ENCODE results near the gene IL1RAPL1. TPM values are rescaled to one million over a fixed set of nuclear protein-coding genes. Genes with fewer than 3 reads are reported as not detected.
A peak's percentile ranks its signal among the peaks of the same experiment; 100 is the strongest.

The IL1RAPL1 gene
- 0.24 TPM for total RNA-seq (ENCODE audit: insufficient read depth, low replicate concordance)

- peak; percentile 76 for DNase-seq (ENCODE audit: low spot score)
Observed at GRCh38 chrX:28586981-28587551, at the start of gene IL1RAPL1. Gene IL1RAPL1, plus strand, starts transcription at chrX:28587446.

GRCh38 chrX:28542791-28543190 is 44.5 kb upstream of the IL1RAPL1 start:
- DNase-seq (ENCODE audit: low spot score): no peak

DNA sequence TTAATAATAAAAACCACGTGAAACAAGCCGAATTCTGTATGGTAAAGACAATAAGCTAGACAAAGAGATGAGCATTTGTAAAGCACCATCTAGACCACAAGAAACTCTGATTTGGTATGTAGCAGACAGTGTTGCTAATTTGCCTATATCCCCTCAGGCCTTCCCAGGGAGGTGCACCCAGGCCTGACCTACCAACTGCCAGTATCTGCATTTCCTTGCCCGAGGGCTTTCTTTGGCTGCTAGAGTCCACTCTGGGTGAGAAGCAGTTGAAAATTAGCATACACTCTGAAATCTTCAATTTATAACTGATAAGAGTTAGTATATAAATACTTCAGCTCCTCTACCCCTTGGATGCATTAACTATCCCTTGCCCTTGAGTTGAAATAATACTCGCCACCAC is 37.4 kb upstream of the IL1RAPL1 start:
- no peak for DNase-seq (ENCODE audit: low spot score)

DNA sequence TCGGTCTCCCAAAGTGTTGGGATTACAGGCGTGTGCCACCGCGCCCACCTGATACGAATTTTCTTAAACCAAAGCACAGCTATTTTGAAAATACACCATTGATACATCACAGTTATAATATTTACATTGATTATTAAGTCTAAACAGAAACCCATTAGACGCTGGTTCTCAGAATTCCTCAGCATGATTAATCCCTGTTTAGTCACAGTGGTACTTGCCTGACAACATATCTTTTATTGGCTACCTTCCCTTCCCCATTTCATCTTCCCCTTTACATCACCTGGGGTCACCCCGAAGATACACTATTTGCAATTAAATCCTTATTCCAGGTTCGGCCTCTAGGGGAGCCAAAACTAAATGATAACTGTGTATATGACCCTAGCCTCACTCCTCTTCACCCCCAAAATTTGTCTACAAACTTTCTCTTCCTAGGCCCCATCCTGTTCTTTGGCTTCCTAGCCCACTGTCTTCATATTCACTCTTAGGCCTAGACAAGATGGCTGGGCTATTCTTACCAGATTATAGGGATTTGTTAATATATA is 36.8 kb upstream of the IL1RAPL1 start:
- DNase-seq (ENCODE audit: low spot score): no peak

GRCh38 chrX:28552322-28552721 is 34.9 kb upstream of the IL1RAPL1 start:
- DNase-seq (ENCODE audit: low spot score): no peak

DNA sequence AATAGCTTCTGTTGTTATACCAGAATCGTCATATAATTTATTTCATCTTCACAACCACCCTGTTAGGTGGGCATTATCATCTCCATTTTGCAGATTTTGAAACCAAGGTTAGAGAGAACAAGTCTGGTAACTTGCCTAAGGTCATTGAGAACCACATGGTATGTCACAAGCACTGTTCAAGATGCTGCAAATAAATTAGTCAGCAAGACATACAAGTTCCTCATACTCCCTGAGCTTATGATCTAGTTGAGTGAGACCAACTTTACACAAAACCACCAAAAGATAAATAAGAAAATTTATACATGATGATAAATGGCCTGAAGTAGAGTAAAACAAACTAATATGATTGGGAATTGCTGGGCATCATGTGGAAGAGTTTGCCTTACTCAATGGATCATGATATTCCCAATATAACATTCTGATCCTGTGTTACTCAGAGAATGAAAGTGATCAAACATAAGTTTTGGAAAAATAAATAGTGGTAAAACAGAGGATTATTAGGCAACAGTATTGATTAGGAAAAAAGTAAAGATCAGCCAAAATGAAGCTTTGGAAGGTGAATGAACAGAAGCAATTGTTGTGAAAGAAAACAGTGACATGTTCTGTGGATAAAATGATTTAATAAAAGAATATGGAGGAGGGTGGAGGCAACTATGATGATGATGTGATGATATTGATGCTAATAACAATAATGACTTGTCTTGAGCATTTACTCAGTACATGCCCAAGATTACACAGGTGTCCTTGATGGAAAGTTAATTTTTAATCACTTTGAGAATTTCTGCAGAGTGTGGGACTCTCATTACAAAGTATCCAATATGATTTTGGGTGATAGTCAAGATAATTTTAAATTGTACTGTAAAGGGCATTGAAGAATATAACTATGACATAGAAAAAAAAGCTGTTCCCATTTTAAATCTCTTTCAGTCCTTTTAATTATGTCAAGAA is 34.1 kb upstream of the IL1RAPL1 start:
- no peak for DNase-seq (ENCODE audit: low spot score)

- DNase-seq (ENCODE audit: low spot score): no peak
Observed at GRCh38 chrX:28576117-28576516, 11.1 kb upstream of the IL1RAPL1 start.

DNA sequence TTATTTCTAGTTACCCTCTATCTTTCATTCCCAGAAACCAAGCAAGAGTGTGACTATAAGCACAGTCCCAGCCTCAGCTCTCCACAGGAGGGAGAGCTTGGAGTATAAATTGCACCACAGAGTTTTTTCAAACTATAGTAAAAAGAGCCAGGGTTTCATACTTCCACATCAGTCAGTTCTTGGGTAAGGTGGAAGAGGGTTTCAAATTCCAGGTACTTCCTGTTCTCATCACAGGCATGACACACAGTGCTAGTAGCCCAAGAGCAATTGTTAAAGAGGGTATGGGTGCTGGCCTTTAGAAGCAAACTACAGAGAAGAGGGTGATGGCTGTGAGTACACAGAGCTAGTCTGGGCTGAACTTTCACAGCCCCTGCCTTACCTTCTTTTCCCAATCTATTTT is 5.7 kb upstream of the IL1RAPL1 start:
- DNase-seq (ENCODE audit: low spot score): no peak

GRCh38 chrX:28582511-28582910 is 4.7 kb upstream of the IL1RAPL1 start:
- DNase-seq (ENCODE audit: low spot score): no peak

DNA sequence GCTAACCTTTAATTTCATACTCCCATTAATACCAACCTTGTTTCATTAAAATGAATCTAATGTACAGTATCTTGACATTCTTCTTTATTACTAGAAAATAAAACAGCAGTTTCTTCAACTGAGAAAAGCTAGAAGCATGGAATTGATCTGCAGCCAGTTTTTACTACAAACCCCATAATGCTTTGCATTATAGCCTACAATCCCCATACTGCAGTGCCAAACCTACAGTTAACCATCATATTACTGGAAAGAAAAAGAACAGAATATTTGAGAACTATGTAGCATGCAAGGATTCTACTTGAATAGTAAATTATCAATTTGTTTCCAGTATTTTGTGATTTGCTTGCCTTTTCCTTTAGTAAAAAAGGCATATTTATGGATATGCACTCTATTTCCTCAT is 3.2 kb upstream of the IL1RAPL1 start:
- DNase-seq (ENCODE audit: low spot score): no peak

DNA sequence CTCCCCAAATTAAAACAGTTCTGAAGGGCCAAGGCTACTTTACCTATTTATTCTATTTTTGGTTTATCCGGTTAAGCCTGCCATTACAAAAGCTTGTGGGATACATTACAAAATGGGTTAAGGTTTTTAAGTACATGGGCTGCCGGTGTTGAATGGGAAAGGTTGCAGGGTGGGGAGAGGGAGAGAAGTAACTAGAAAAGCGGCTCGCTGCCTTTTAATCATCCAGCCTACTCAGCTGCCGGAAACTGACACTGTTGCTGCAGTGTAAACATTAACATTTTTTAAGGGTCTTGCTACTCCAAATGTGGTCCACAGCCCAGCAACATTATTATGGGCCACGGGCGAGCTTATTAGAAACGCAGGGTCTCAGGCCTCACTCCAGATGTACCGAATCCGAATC is 1.5 kb upstream of the IL1RAPL1 start:
- peak; percentile 1 for DNase-seq (ENCODE audit: low spot score)

GRCh38 chrX:28586286-28586685 is 960 bp upstream of the IL1RAPL1 start:
- peak; percentile 57 for DNase-seq (ENCODE audit: low spot score)

DNA sequence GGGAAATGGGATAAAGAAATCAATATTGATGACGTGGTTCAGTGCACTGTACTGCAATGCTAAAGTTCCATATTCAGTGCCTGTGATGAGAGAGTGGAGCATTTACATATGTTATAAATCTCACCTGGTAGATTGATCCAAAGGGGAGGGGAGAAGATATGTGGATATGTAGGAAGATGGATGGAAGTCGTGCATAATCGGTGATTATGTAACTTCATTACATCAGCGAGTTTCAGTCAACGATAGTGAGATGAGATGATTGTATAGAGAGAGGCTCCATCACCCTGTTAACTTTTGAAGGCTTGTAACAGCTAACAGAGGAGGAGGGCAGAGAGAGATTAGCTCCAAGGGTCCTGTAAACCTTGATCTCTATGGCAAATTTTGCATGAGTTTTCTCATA is 1.8 kb downstream of the IL1RAPL1 start:
- DNase-seq (ENCODE audit: low spot score): no peak

GRCh38 chrX:28590396-28590795 is 3.1 kb downstream of the IL1RAPL1 start:
- no peak for DNase-seq (ENCODE audit: low spot score)

- DNase-seq (ENCODE audit: low spot score): no peak
Observed at GRCh38 chrX:28591542-28591941, 4.3 kb downstream of the IL1RAPL1 start.

DNA sequence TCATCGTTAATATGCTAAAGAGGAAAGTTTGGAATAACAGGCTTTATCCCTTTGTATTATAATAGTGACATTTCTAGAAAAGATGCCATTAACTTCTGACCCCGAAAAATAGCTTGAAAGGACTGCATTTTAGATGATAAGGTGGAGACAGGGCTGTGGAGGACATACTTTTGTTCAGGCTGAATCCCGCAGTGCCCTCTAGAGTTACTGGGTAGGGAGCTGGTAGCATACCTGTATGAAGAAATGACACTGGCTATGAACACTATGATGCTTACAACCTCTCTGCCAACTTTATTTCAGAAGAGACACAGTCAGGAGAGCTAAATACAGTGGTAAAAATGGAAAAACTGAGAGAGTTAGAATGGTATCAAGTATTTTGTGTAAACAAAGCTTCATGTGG is 8.1 kb downstream of the IL1RAPL1 start:
- DNase-seq (ENCODE audit: low spot score): no peak

DNA sequence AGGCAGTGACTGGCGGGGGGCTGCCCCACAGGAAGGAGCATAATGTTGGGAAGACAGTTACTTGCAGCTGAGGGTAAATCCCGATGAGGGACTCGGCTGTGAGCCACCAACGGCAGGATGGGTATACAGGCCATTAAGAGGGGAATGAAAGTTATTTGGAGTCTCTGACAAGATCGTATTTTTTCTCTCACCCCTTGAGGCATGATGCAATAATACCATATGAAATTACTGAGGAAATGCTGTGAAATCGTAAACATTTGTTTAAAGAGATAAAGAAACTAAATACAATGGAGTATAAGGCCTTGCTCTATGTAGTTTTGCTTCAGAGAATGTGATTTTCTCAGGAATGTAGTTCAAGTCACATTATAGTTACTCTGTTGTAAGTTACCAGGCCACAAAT is 12.7 kb downstream of the IL1RAPL1 start:
- DNase-seq (ENCODE audit: low spot score): no peak

DNA sequence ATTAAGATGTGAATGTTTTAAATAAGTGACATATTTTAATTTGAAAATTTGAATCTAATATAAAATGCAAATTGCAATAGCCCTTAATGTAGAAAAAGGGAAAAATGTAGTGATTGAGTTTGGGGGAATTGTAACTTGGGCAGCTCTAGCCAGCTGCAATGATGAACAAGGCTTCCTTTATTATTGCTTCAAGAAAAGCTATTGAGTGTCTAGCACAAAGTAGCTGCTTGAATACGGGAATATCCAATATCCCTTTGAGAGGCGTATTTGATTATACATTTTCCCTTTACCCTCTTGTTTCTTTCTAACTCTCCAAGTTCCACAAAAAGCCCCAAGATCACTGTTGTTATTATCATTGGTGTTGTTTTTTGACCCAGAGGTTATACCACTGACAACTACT is 21.8 kb downstream of the IL1RAPL1 start:
- no peak for DNase-seq (ENCODE audit: low spot score)

- DNase-seq (ENCODE audit: low spot score): no peak
Observed at GRCh38 chrX:28609917-28610613, 22.8 kb downstream of the IL1RAPL1 start.

DNA sequence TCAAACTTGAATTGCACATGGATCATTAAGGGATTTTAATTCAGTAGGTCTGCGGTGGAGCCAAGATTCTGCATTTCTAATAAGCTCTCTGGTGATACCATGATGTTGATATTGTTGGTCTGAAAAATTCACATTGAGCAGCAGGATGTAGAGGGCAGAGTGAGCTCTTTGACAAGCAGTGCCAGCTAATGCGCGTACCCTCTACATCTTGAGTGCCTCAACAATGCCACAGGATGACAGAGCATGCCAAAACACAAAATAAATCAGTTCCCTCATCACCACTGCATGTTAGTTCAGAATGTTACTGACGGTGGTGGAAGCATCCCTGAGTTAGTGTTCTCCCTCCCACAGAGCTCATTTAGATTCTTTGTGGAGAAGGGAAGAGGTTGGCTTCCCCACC is 23.5 kb downstream of the IL1RAPL1 start:
- no peak for DNase-seq (ENCODE audit: low spot score)

DNA sequence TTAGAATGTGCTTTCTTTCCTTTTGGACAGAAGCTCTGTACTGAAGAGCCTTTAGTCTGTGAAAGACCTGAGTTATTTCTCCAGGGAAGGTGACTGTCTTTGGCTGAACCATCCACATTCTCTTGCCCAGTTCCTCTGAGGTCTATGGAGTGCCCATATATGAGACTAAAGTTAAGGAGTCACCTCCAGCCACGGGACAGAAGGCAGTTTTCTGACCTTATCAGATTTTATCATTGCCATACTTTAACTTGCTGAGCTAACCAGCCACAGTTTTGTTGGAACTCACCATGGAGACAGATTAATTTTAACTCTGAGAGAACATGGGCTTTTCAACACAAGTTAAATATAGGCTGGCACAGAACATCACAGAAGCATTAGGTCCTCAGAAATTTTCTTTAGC is 26.3 kb downstream of the IL1RAPL1 start:
- no peak for DNase-seq (ENCODE audit: low spot score)

DNA sequence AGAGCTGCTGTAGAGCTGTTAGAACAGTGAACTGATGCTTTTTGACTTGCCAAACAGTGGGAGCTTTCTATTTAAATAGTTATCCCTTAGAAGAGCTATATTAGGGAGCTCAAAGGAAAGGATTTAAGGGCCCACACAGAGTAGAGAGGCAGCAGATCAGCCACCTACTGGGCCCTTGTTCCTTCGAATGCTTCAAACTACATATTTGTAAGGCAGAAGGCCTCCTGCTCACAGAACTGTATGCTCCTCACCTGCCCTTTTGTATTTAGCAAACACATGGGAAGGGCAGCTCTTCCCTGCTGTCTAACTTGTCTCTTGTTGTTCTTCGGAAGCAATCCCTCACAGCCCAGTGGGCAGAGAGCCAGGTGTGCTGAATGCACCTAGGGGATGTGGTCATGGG is 38.0 kb downstream of the IL1RAPL1 start:
- no peak for DNase-seq (ENCODE audit: low spot score)

All from umbilical cord (tissue), 2 donors.